ENCODE measurements around the gene KRTAP10-2.

KRTAP10-2 gene

DNA sequence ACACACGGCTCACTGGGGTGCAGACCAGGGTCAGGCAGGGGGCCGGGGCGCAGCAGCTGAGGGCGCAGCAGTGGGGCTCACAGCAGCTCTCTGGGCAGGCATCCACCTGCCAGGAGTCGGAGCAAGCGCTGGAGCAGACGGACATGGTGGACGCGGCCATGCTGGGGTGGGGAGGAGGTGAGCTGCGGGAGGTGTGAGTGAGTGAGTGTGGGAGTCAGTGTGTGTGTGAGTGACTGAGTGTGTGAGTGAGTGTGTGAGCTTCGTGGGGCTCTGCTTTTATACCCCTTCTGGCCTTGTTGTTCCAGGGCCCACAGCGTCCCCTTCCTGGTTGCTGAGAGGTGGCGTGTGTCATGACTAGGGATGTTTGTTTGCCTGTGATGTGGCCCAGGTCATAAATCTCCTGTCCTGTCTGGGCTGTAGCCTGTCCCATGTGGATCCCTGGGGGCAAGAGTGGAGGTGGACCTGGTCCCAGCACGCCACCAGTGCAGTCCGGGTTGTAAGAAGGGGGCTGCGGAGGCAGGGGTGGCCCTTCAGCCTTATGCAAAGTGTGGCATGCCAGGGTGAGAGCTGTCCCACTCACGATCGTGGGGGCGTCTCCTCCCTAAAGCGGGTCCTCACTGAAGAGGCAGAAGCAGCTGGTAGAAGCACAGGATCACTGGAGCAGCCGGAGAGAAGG lies 11.2 kb downstream of the KRTAP10-2 start, which contains the start of gene KRTAP10-1:
TSS of gene KRTAP10-1 (minus strand) at position 205 of the 676 bp plus-strand sequence. CDS start at position 160, 45 bp downstream.
- no peak for DNase-seq (ENCODE audit: low read depth in 2 of 2)

DNA sequence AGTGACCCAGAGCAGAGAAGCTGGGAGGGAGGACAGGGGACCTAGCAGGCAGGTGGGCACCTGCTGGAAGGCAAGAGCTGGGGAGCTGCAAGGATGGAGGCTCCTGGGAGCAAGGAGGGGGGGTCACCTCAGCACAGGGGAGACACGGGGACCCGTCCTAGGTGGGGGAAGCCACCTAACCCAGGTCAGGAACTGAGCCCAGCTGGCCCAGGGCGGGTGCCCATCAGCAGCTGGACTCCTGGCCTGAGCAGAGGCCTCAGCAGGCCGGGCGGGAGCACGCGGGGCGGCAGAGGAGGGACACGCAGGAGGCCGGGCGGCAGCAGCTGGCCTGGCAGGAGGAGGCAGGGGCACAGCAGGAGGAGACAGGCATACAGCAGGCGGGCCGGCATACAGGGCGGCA lies 12.3 kb downstream of the KRTAP10-2 start:
- no peak for DNase-seq (ENCODE audit: low read depth in 2 of 2)

DNA sequence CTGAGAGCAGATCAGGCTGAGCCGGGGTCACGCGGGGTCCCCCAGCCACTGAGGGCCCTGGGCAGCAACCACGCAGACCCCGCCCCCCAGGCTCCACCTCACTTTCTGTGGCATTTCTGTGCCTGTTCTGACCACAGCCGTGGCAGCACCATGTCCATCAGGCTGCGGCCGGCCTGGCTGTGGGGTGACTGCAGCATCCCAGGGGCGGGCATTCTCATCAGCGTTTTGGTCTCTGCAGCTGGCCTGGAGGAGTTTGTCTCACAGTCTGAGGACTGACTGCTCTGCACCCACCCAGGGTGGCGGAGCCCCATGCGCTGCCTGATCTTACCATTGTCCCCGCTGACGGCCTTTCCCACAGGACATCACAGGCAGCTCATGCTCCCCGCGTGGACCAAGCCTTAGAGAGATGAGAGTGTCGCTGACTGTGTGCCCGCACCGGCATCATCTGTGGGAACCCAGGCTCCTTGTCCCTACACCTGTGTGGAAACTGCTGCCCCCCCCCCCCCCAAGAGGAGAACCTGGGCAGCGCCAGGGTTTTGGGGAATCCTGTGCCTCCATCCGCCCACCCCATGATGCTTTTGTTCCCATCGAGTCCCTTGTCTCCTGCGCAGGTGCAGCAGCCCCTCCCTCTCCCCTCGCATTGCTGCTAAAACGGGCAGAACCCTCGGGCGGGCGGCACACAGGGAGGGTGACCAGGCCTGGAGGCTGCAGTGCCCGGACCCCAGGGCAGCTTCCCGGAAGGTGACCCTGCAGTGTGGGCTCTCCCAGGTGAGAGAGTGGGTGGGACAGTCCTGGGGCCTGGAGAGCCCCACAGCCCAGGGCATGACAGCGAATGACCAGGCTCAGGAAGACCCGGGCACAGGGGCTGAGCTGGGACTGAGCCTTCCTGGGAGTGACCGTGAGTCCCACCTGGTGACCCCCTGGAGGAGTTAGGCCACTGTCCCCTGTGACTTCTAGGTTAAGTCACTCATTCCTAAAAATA lies 13.1 kb downstream of the KRTAP10-2 start:
- no peak for DNase-seq (ENCODE audit: low read depth in 2 of 2)

DNA sequence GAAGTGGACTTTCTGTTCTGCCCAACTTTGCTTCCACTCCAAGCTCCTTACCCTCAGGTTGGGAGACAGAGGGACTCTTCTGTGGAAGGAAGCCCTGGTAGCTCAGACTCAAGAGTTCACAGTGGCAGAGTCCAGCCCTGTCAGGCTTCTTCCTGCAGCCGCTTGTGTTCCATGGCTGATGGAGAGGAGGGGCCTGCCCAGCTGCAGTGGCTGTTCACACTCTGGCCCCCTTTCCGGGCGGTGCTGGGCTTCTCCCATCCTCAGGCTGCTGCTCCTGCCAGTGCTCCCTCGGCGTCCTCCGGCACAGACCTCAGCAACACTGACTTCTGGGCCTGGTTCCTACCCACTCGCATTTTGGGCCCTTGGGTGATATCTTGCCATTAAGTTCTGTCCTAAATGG lies 15.3 kb downstream of the KRTAP10-2 start:
- DNase-seq (ENCODE audit: low read depth in 2 of 2) = no peak

DNA sequence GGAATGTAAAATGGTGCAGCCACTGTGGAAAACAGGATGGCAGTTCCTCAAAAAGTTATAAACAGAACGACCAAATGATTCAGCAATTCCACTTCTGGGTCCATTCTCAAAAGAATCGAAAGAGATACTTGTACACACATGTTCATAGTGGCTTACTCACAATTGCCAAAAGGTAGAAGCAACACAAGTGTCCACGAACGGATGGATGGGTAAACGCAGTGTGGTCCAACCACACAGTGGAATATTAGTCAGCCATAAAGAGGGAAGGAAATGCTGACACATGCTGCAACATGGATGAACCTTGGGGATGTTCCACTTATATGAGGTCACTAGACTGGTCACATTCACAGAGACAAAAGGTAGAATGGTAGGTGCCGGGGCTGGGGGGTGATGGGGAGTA lies 16.6 kb downstream of the KRTAP10-2 start:
- DNase-seq (ENCODE audit: low read depth in 2 of 2) = no peak

DNA sequence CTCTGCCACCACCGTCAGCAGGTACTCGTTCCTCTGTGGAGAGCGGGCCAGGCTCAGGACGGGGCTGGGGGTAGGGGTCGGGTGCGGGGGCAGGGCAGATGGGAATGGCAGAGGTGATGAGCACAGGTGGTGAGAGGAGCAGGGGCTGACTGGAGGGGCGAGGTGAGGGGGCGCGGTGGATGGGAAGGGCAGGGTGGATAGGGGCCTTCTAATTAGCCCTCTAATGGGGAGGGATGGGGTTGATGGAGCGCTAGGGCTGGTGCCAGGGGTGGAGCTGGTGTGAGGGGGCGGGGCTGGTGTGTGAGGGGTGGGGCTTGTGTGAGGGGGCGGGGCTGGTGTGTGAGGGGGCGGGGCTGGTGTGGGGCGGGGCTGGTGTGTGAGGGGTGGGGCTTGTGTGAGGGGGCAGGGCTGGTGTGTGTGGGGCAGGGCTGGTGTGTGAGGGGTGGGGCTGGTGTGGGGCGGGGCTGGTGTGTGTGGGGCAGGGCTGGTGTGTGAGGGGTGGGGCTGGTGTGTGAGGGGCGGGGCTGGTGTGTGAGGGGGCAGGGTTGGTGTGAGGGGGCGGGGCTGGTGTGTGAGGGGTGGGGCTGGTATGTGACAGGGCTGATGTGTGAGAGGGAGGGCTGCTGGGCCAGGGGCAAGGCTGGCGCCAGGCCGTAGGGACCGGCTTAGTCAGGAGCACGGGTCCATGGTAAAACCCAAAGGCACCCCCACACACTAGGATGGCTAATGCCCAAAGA lies 17.2 kb downstream of the KRTAP10-2 start:
- DNase-seq (ENCODE audit: low read depth in 2 of 2) = no peak

DNA sequence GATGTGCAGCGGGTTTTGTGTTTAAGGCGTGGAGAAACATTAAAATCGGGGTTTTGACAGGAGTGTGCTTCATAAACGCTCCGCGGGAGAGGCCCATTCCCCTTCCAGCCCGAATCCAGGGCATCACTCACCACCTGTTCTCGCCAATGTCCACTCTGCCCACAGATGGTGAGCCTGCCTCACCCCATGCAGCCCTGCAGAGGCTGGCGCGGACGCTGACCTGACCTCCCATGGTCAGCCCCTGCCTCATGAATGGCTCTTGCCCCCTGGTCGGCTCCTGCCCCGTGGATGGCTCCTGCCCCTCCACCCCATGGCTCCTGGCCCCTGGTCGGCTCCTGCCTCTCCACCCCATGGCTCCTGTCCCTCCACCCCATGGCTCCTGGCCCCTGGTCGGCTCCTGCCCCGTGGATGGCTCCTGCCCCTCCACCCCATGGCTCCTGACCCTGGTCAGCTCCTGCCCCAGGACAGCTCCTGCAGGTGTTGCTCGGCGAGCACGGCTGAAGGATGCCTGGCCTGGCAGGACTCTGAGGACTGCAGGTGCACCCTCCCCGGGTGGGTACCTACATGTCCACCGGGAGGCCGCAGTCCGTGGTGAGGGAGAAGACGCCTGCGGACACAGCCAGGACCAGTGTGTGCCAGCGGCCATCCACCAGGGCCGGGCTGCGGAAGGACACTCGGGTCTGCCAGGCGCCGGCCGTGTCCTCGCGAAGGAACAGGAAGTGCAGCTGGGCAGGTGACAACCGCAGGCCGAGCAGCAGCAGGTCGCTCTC lies 18.0 kb downstream of the KRTAP10-2 start:
- DNase-seq (ENCODE audit: low read depth in 2 of 2) = no peak

DNA sequence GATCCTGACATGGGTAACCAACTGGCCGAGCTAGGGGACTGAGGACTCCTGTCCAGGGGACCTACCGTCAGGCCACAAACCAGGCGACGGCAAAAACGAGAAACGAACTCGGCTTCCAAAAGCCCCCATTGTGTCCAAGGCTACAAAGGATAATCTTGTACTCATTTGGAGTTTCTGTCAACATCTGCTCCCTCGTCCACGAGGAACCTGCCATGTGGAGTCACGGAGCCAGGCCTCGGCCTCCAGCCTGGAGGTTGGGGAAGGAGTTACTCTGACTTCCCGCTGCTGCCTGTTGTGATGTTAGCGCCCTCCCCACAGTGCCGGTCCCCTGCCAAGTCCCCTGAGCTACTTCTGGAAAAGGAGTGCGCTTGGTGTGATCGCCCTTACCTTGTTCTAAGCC lies 18.6 kb downstream of the KRTAP10-2 start:
- DNase-seq (ENCODE audit: low read depth in 2 of 2) = no peak

DNA sequence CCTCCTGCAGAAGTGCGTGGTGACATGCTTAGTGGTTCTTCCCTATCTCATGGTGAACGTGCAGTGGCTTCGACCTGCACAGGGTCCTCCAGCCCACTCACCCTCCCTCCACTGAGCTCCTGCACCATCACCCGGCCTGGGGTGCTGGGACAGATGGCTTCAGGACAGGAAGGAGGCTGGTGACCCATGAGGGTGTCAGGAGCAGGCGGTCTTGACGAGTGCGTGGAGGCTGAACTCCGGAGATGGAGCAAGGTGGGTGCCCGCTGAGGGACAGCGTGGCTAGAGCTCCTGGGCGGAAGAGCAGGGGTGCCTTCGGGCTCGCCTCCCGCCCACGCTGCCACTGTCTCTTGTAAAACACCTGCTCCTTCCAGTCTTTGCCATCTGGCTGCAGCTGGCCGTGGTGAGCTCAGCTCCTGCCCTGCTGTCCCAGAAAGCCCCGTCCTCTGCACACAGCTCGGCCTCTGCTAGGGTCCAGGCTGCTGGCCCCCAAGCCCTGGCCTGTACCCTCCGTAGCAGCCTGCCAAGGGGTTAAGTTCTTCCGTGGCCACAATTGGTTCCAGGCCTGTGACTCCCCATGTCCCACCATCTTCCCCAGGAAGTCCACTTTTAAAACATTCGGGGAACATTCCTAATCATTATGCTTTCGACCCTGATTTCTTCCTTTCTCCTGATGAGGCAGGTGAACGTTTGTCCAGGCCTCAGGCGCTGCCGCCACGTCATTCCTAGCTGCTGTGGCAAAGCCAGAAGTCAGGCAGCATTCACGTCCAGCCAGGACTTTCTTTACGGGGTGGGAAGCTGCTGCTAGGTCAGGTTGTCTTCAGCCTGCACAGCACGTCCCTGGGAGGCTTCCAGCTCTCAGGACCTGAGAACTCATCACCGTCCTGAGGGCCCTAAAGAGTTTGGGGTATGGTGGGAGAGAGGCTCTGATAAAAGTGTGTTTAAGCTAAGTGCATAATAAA lies 19.4 kb downstream of the KRTAP10-2 start:
- DNase-seq (ENCODE audit: low read depth in 2 of 2) = no peak

DNA sequence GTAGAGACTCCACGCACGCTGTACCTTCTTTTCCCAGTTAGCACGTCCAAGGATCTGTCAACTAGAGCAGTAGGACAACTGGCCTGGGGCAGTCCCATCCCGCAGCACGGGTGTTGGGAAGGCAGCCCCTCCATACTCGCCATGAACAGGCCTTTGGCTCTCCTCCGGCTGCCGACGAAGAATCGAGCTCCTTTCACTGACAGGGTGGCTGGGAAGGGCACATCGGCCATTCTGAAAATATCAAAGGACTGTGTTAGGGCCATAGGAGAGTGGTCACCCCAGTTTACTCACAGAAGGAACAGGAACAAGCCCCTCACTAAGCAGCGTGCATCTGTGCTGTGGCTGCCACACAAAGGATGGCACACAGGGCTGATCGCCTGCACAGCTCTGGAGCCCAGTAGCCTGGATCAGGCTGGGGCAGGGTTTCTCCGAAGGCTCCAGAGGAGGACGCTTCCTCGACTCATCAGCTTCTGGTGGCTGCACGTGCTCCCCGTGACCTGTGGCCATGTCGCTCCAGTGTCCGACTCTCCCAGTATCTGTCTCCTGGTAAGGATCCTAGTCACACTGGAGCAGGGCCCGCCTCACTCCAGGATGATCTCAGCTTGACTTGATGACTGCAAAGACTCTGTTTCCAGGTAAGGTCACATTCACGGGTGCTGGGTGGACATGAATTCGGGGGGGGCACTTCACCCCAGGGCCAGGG lies 20.3 kb downstream of the KRTAP10-2 start:
- DNase-seq (ENCODE audit: low read depth in 2 of 2) = no peak

DNA sequence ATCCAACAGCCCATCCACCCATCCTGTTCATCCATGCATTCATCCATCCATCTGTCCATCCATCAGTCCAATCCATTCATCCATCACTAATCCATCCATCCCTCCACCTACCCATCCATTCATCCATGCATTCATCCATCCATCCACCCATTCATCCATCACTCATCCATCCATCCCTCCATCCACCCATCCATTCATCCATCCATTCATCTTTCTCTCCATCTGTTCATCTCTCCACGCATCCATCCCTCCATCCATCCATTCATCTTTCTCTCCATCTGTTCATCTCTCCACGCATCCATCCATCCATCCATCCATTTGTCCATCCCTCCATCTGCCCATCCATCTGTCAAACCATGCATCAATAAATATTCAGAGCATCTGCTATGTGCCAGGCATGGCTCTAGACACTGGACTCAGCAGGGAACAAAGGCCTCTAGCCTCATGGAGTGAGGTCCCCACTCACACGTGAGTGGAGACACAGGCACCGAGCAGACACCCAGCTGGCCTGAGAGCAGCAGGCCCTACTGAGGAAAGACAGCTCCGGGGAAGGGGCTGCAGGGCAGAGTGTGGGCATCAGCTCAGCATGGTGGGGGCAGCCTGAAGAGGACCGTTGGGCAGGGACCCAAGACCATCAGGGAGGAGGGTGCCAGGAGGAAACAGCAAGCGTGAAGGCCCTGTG lies 20.9 kb downstream of the KRTAP10-2 start:
- no peak for DNase-seq (ENCODE audit: low read depth in 2 of 2)

DNA sequence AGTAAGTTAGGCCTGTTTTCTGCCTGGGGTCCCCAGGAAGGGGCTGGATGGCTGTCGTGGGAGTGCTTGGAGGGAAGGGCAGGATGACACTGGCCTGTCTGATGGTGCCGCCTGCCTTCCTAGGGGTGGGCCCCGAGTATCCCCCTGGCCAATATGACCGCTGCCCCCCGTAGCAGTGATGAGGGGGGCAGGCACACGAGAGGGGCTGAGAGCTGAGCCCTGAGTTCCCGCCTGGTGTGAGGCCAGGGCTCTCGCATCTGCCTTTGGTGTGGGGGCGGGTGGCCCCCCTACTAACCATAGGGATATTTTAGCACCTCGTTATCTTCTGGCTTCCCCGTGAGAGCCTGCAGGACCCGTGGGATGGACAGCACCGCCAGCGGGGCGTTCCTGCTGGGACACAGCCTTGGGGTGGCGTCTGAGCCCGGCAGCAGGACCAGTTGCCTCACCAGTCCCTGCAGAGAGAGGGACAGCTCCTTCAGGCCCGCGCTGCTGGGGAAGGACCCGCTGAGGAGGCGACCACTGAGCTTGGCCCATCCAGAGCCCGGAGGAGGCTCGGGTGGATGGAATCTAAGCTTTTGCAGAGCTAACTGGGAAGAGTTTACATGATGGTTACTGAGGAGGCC lies 21.7 kb downstream of the KRTAP10-2 start:
- DNase-seq (ENCODE audit: low read depth in 2 of 2) = no peak

DNA sequence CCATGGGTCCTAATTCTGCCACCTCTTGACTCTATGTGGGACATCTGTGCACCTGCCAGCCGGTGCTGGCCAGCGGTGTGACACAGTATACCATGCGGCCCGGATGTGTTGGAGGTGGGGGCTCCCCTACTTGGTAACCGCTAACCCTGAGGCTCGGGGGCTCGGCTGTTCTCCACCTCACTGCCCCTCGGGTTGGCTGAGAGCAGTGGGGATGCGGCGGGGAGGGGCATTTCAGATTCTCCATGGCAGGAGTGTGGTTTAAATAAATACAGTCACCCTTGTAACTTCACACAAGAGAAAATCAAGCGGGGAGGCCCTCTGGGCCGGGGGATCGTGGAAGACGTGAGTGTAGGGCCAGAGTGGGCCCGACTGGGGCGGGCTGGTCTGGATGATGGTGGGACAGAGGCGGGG lies 22.3 kb downstream of the KRTAP10-2 start:
- no peak for DNase-seq (ENCODE audit: low read depth in 2 of 2)

DNA sequence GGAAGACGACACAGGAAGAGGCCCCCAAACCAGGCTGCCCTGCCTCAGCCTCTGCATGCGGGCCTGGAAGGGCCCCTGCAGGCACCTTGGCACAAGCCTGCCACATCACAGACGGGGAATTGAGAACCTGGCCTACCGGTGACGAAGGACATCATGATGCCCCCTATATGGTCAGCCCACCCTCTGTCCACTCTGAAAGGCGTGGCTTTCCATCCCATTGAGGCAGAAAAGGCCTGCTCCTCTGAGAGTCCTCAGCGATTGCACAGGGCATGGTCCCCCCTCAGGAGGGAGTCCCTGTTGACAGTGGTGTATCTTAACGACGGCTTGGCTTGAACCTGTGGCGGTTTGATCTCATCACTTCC lies 22.7 kb downstream of the KRTAP10-2 start:
- no peak for DNase-seq (ENCODE audit: low read depth in 2 of 2)

DNA sequence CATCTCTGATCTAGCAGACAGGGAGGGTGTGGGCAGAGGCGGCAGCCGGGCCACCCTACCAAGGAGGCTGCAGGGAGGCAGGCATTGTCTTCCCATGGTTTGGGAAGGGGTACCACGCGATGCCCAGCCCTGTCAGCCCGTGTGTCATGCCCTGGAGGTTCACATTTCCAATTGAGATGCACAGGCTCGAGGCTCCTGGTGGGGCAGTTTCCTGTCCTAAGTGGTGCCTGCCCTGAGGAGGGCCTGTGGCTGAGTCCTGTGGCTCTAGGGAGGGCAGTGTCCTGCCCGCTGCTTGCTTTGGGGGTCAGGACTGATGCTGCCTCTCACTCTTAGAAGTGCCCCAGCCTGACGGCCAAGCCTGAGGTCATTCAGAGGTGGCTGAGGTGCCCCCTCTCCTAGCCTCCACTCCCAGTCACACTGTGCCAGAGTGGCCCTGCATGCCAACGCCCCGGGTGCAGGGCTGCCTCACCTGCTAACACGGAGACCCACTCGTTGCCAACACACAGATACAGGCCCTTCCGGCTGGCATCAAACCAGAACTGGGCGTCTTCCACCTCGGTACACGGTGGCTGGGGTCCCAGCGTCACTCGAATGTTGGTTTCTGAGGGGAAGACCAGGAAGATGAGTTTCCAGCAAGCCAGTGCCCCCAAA lies 23.2 kb downstream of the KRTAP10-2 start:
- no peak for DNase-seq (ENCODE audit: low read depth in 2 of 2)

DNA sequence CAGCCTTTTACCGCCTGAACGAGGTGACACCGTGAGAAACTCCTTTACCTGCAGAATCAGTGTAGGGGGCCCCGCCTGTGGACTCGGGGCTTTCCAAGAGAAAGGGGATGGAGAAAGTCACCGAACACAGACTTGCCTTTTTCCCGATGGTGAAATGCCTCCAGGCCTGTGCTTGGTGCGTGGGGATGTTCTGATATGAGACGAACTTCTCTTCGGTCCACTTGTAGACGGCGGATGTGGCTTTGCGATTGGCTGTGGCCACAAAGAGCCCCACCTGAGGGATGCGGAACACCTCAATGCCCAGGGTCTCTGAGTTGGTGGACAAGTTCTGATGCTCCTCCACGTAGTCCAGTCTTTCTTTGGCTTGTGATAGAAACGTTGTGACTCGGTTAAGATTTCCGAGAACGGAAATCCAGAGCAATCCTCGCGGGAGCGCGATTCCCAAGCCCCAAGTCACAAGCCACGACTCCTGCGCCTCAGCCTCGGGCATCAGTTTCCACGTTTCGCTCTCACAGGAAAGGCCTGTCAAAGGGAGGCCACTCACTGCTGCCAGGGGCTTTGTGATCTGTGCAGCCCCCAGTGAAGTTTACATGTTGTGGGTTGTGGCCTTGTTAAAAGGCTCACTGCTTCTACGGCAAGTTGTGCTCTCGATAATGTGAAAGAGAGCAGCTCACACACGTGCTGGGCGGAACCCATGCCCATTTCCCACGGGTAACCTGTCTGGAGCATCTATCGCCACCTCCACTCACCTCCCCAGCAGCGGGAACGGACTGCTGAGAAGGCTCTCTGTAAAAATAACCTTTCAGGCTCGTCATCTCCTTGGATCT lies 23.9 kb downstream of the KRTAP10-2 start:
- no peak for DNase-seq (ENCODE audit: low read depth in 2 of 2)

Data from stimulated activated CD4-positive, alpha-beta T cell treated with anti-CD3 and anti-CD28 coated beads, Interleukin-1b, Interleukin-23, amount 100 ng/mL, for 1 hour (primary cell).